Neutrophil (primary cell): ENCODE results near the gene ZNF445.

ENCODE experiments used
- H3K27ac ChIP-seq: fragments of 200-600 bp; sonication (generic); 2 replicates; pipeline ENCODE4 v1.5.1; 2016; ENCODE audit warnings: mild to moderate bottlenecking, moderate library complexity
- H3K27me3 ChIP-seq: fragments of 200-600 bp; sonication (generic); 2 replicates; pipeline ENCODE4 v1.6.0; 2016; ENCODE audit warnings: mild to moderate bottlenecking
- H3K36me3 ChIP-seq: fragments of 200-600 bp; sonication (generic); 2 replicates; pipeline ENCODE4 v1.5.1; 2017
- H3K4me1 ChIP-seq, 2 experiments: fragments of 200-600 bp in 1 of 2; sonication (generic) in 1 of 2; 1 replicate in 1 of 2; 2 replicates in 1 of 2; pipeline versions ENCODE4 v1.5.1 to v1.6.1; 2013 to 2016; ENCODE audit warnings: low read depth in 1 of 2, low read length in 1 of 2, mild to moderate bottlenecking in 1 of 2, moderate library complexity in 1 of 2; ENCODE audit not compliant: control insufficient read depth in 1 of 2, insufficient read depth in 1 of 2
- H3K4me3 ChIP-seq, 2 experiments: fragments of 200-600 bp in 1 of 2; sonication (generic) in 1 of 2; 1 replicate in 1 of 2; 2 replicates in 1 of 2; pipeline ENCODE4 v1.5.1; 2013 to 2016; ENCODE audit warnings: low read depth in 1 of 2, low read length in 1 of 2, mild to moderate bottlenecking in 1 of 2, moderate library complexity in 1 of 2
- H3K9me3 ChIP-seq: fragments of 200-600 bp; sonication (generic); 2 replicates; pipeline ENCODE4 v1.5.1; 2016
- TF ChIP-seq, protein P1 (sequence below): fragments of 200-600 bp; sonication (generic); IDR thresholded peaks from 2 replicates; pipeline ENCODE4 v1.5.1; 2016; ENCODE audit warnings: antibody characterized with exemption

The ZNF445 gene

GRCh38 chr3:44495636-44496415, 18.4 kb upstream of the ZNF445 start:
- H3K4me1 ChIP-seq, result no peaks in the 10 kb centered on the region
- H3K36me3 ChIP-seq, result no peaks in the 10 kb centered on the region
- TF ChIP-seq, protein P1, sequence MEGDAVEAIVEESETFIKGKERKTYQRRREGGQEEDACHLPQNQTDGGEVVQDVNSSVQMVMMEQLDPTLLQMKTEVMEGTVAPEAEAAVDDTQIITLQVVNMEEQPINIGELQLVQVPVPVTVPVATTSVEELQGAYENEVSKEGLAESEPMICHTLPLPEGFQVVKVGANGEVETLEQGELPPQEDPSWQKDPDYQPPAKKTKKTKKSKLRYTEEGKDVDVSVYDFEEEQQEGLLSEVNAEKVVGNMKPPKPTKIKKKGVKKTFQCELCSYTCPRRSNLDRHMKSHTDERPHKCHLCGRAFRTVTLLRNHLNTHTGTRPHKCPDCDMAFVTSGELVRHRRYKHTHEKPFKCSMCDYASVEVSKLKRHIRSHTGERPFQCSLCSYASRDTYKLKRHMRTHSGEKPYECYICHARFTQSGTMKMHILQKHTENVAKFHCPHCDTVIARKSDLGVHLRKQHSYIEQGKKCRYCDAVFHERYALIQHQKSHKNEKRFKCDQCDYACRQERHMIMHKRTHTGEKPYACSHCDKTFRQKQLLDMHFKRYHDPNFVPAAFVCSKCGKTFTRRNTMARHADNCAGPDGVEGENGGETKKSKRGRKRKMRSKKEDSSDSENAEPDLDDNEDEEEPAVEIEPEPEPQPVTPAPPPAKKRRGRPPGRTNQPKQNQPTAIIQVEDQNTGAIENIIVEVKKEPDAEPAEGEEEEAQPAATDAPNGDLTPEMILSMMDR, result no peak

GRCh38 chr3:44492496-44492895, 15.0 kb upstream of the ZNF445 start:
- no peaks in the 10 kb centered on the region for H3K4me1 ChIP-seq
- H3K4me3 ChIP-seq, result no peak overlapping the region
- TF ChIP-seq, protein P1, result no peak
- H3K27ac ChIP-seq, result no peak overlapping the region
- H3K9me3 ChIP-seq, result peaks cover 19% of the 10 kb centered on the region
- H3K36me3 ChIP-seq, result no peaks in the 10 kb centered on the region
- H3K27me3 ChIP-seq, result no peaks in the 10 kb centered on the region

More at GRCh38 chr3:44495636-44496415, 18.4 kb upstream of the ZNF445 start:
- no peaks in the 10 kb centered on the region for H3K27me3 ChIP-seq
- H3K27ac ChIP-seq, result no peak overlapping the region
- H3K4me3 ChIP-seq, result no peak overlapping the region
- peaks cover 49% of the 10 kb centered on the region for H3K9me3 ChIP-seq

- H3K27me3 ChIP-seq, result no peaks in the 10 kb centered on the region
- no peaks in the 10 kb centered on the region for H3K9me3 ChIP-seq
- H3K4me1 ChIP-seq, result peaks cover 3 to 4% of the 10 kb centered on the region in 2 experiments
- no peaks in the 10 kb centered on the region for H3K36me3 ChIP-seq
- H3K4me3 ChIP-seq, result no peak overlapping the region
- no peak overlapping the region for H3K27ac ChIP-seq
- TF ChIP-seq, protein P1, result no peak
Observed at GRCh38 chr3:44482721-44483120, 5.3 kb upstream of the ZNF445 start.

DNA sequence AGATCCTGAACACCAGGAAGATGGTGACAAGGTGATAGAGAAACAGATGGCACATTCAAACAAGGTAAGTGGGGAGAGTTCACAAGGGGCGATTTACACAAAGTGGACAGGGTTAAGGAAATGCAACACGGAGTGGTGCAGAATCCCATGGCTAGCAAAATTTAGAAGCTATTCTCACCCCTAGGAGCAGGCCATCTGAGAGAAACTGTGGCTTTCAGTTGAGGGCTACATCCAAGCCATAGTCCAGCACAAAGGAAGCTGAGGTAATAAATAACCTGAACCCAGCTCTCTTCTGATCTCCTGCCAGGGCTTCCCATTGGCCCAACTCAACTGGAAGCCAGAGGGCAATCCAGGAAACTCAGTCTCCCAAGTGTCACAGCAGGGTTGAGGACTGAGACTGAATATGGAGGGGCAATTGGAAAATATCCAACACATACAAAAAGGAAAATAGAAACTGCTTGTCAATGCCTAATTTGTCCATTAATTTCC, 1.2 kb upstream of the ZNF445 start:
- Histone ChIP-seq H3K27ac (no peak overlapping the region), H3K9me3 (no peaks in the 10 kb centered on the region), H3K4me3 (no peak overlapping the region), H3K4me1 (peaks cover 18 to 21% of the 10 kb centered on the region in 2 experiments), H3K27me3 (no peaks in the 10 kb centered on the region), H3K36me3 (no peaks in the 10 kb centered on the region)
- TF ChIP-seq, protein P1, result no peak

- TF ChIP-seq, protein P1, result no peak
- no peak overlapping the region for H3K27ac ChIP-seq
- peaks cover 18 to 21% of the 10 kb centered on the region in 2 experiments for H3K4me1 ChIP-seq
- H3K27me3 ChIP-seq, result no peaks in the 10 kb centered on the region
- peak overlapping the region; percentile 67 to 74 for H3K4me3 ChIP-seq
- H3K9me3 ChIP-seq, result no peaks in the 10 kb centered on the region
- no peaks in the 10 kb centered on the region for H3K36me3 ChIP-seq
Observed at GRCh38 chr3:44478055-44478468, 592 bp upstream of the ZNF445 start.
